A549 (cell line): ENCODE results near the gene SSX5.
"Not testable (repeated sequence)": the region's sequence is repeated elsewhere in the genome, so short reads cannot be mapped to it uniquely, and the experiment has no call there.

Experiments
- CTCF ChIP-seq: fragments of >200 bp; sonication (Bioruptor Twin); formaldehyde crosslinking; IDR thresholded peaks from 3 replicates; pipeline ENCODE4 v1.5.1; 2016
- ELK1 ChIP-seq: fragments of 150-350 bp; IDR thresholded peaks from 2 replicates; pipeline ENCODE4 v1.6.1; 2014; ENCODE audit warnings: low read depth, mild to moderate bottlenecking, low read length
- HDAC2 ChIP-seq: fragments of 200-600 bp; sonication (generic); IDR thresholded peaks from 2 replicates; pipeline ENCODE4 v1.6.1; 2016
- KDM1A ChIP-seq: fragments of 200-600 bp; sonication (generic); IDR thresholded peaks from 2 replicates; pipeline ENCODE4 v1.6.1; 2016; ENCODE audit warnings: low read depth, mild to moderate bottlenecking
- NR3C1 ChIP-seq: fragments of >200 bp; sonication (Bioruptor Twin); formaldehyde crosslinking; IDR thresholded peaks from 3 replicates; pipeline ENCODE4 v1.6.1; 2017
- POLR2A ChIP-seq: IDR thresholded peaks from 2 replicates; pipeline ENCODE4 v1.6.1; 2012; ENCODE audit warnings: mild to moderate bottlenecking, low read length
- POLR2AphosphoS2 ChIP-seq: conservative IDR thresholded peaks from 2 replicates; pipeline ENCODE4 v1.6.1; 2012; ENCODE audit warnings: low read length, improper control_type of control experiment, inconsistent platforms
- RAD21 ChIP-seq, 2 experiments: fragments of >200 bp in 1 of 2; sonication (Bioruptor Twin) in 1 of 2; formaldehyde crosslinking in 1 of 2; IDR thresholded peaks in 1 of 2; conservative IDR thresholded peaks in 1 of 2; 2 replicates in 1 of 2; 3 replicates in 1 of 2; pipeline ENCODE4 v1.6.1; 2012 to 2018; ENCODE audit warnings: inconsistent platforms in 1 of 2
- REST ChIP-seq: fragments of 200-600 bp; sonication (generic); IDR thresholded peaks from 2 replicates; pipeline ENCODE4 v1.6.1; 2016; ENCODE audit warnings: antibody characterized with exemption, mild to moderate bottlenecking, moderate library complexity
- RFX5 ChIP-seq: fragments of 450-650 bp; IDR thresholded peaks from 2 replicates; pipeline ENCODE4 v1.7.1; 2014; ENCODE audit warnings: antibody characterized with exemption, mild to moderate bottlenecking, moderate library complexity
- USF2 ChIP-seq: fragments of 450-650 bp; IDR thresholded peaks from 2 replicates; pipeline ENCODE4 v1.6.1; 2014; ENCODE audit warnings: antibody characterized with exemption

GRCh38 chrX:48224196-48224595, 27.6 kb upstream of the SSX5 start:
- TF ChIP-seq KDM1A; CTCF; POLR2A; RAD21 (conservative IDR thresholded peaks at IDR 0.05 in 1 of 2, IDR thresholded peaks at IDR 0.05 in 1 of 2); RFX5; ELK1; NR3C1; HDAC2; USF2; REST; POLR2AphosphoS2: not testable (repeated sequence)
